ENCODE data around the gene EMP2.

DNA sequence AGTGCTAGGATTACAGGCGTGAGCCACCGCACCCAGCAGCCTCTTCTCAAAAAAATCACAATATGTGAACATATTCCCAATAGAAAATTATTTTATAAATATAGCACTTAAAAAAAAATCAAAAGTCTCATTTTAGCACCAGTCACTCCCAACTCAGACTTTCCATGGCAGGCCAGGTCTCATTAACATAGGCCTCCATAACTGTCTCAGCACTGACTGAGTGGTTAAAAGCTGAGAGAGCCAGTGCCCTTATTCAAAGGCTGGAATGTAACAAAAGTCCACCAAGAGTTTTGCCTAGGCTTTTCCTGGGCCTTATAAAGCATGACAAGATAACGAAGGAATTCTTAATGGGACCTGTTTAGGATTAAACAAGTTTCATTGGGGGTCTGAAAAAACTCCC is 79.8 kb downstream of the EMP2 start:
- TF ChIP-seq, protein P1, sequence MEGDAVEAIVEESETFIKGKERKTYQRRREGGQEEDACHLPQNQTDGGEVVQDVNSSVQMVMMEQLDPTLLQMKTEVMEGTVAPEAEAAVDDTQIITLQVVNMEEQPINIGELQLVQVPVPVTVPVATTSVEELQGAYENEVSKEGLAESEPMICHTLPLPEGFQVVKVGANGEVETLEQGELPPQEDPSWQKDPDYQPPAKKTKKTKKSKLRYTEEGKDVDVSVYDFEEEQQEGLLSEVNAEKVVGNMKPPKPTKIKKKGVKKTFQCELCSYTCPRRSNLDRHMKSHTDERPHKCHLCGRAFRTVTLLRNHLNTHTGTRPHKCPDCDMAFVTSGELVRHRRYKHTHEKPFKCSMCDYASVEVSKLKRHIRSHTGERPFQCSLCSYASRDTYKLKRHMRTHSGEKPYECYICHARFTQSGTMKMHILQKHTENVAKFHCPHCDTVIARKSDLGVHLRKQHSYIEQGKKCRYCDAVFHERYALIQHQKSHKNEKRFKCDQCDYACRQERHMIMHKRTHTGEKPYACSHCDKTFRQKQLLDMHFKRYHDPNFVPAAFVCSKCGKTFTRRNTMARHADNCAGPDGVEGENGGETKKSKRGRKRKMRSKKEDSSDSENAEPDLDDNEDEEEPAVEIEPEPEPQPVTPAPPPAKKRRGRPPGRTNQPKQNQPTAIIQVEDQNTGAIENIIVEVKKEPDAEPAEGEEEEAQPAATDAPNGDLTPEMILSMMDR (IDR thresholded peaks at IDR 0.05; ENCODE audit: insufficient read depth, low read length, poor library complexity, severe bottlenecking), result no peak
- TF ChIP-seq EZH2phosphoT487 (conservative IDR thresholded peaks at IDR 0.05; ENCODE audit: low read length), result no peak

All from SU-DHL-6 (cell line).